ENCODE results near the gene LIPC.

Gene LIPC

DNA sequence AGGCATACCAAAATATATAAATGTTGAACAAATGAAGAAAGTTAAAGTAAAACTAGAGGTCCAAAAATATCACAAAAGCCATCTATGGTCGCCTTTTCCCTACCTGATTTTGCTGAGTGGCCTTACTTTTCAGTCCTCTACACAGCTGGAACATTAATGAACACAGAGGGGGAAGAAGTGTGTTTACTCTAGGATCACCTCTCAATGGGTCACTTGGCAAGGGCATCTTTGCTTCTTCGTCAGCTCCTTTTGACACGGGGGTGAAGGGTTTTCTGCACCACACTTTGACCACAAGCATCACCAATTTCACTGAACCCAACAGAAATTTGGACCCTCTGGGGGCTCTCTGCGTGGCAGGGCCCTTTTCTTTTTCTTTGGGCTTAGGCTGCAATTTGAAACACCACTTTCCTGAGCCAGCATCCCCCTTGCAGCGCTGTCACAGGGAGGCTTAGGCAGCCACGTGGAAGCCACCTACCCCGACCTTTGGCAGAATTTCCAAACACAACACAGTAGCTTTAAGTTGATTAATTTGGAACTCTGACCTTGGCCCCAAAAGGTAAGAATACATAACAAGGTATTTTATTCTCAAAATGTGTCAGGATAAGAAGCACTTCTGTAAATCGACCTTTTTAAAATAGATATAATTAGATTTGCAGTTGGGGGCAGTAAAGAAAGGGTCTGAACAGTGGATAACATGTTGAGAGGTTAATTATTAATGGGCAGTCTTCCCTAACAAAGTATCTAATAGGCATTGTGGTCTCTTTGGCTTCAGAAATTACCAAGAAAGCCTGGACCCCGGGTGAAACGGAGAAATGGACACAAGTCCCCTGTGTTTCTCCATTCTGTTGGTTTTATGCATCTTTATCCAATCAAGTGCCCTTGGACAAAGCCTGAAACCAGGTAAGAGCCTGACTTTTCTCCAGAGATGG lies at the start of gene LIPC:
Gene LIPC (plus strand): TSS at position 771 of the 929 bp plus-strand sequence. CDS start 42 bp downstream, at position 813.
- DNase-seq: no peak

DNA sequence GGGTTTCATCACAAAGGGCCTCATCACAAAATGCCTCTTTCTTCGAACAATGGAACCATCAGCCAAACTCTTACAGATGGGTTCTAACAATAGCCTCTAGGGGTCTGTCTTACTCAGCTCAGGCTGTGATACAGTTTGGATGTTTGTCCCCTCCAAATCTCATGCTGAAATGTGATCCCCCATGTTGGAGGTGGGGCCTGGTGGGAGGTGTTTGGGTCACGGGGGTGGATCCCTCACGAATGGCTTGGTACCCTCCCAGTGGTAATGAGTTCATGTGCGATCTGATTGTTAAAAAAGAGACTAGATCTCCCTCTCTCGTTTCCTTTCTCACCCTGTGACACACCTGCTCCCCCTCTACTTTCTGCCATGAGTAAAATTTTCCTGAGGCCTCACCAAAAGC lies 47.9 kb upstream of the LIPC start:
- no peak for DNase-seq

DNA sequence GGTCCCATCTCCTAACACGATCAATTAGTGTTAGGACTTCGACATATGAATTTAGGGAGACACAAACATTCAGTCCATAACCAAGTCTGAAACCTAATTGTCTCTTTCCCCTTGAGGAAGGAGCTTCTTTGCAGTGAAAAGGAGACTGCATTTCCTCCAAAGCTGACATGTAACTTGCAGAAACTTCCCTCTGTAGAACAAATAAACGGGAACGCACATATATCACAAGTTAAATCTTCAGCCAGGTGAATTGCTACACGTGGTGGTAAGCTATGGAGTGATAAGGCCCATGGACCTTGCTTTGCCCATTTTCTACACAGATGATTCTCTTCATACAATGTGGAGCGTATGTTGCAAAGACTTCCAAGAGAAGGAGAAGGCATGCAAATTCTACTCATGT lies 47.1 kb upstream of the LIPC start:
- DNase-seq: no peak

DNA sequence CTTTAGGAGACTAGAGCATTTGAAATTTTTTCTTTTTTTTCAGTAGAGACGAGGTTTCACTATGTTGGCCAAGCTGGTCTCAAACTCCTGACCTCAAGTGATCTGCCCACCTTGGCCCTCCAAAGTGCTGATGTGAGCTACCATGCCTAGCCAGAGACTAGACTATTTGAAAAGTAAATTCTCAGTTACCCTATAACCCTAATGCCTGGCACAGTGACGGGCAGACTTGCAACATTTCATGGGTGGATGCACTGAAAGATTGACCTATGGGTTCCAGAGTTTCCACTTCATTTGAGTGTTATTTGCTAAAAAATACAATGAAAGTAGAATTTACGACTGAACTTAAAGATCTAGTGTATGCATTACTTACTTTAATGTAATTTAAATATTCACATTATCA lies 45.7 kb upstream of the LIPC start:
- no peak for DNase-seq

DNA sequence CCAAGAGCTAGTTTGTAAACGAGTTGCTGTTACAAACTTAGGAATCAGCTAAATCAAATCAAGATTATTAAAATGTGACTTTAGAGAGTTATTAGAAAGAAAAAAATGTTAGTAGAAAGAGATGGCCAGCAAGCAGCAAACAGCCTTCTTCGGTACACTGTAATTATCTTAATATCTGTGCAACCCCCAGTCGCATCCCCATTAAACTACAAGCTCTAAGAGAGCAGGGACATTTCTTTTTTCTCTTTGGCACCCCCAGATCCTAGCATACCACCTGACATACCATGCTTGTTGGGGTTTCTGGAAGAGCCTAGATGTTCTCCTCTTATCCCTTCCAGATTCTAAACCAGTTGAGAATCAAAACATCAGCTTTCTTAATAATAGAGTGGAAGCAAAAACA lies 45.1 kb upstream of the LIPC start:
- no peak for DNase-seq

DNA sequence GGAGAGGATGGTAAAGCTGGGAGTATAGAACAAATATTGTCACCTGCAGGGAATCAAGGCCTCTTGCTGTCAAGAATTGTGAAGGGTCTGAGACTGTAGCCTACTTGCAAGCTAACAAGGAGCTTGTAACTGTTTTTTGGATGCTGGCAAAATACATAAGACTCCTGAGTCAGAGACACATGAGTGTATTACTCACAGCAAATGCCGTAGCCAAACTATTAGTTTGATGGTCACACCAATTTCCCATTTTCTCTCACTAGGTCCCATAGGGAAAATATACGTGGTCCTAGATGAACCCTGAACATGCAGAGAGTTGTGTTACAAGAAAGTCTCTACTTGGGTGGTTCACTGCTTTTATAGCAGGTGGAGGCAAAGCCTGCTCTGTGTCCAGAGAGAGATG lies 44.7 kb upstream of the LIPC start:
- no peak for DNase-seq

DNA sequence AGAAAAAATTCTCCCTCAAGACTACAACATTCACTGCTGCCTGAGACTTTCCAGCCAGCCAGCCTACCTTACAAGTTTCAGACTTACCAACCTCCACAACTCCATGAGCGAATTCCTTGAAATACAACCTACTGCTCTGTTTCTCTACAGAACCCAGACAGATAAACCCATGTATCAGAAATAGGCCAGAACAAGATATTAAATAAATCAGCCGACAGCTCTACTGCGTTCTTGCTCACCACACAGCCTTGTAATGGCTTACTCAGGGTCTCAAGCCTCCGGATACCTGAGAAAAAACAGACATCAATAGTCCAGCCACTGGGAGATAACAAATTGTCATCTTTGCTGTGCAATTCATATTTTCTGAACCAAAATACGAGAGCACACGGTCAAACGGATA lies 43.6 kb upstream of the LIPC start:
- no peak for DNase-seq

DNA sequence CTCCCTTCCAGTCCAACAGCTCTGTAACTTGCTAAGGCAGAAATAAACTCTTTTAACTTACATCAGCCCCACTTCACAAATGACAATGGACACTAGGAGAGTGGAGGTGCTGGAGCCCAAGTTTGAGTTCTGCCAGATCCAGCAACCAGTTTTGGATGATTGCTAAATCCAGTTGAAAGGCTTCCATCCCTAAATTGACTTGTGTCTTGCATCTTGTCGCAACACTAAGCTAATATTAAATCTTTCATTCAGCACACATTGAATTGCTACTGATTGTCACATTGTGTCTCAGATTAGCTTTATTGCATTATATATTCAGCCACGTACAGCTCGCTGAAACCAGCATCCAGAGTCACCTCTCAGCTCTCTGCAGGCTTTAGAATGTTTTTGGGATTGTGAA lies 41.7 kb upstream of the LIPC start:
- DNase-seq: no peak

DNA sequence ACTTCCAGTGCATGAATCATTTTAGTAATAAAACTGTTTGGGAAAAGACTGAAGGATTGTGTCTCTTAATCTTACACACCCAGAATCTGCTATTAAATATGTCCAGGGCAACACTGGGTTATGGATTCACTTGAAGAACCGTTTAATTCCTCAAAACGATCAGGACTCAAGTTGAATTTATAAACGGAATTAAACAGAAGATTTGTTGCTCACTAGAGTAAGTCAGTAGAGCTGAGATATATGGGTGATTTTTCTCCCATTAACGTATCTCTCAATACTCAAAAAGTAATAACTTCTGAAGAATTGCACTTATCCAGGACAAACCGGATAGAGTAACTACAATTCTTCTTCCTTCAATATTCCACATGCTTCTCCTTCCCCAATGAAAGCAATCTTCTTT lies 41.1 kb upstream of the LIPC start:
- no peak for DNase-seq

DNA sequence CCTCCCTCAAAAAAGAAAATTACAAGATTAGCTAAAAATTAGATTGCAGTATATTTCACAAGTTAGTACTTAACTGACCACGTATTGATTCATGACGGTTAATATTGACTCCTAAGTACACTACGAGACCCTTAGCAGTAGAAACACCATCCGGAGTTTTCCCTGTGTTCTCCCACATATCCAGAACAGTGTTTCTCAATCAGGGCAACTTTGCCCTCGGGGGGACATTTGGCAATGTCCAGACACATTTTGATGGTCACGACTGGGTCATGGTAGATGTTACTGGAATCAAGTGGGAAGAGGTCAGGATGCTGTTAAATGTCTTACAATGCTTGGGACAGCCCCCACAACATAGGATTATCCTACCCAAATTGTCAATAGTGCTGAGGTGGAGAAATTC lies 40.7 kb upstream of the LIPC start:
- DNase-seq: no peak

DNA sequence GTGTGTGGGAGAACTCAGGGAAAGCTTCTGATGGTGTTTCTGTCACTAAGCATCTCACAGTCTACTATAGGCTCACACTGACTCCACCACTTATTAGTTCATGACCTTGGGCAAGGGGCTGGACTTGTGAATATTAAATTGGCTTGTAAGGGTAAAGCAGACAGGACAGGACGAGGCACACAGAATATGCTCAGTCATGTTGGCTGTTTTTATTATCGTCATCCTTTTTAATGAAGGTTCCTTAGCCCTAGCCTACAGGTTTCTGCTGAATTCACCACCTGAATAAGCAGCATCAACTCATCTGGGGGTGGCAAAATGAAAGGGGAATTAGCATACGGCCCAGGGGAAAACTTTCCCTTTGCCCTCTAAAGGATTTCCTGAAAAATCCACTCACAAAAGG lies 39.6 kb upstream of the LIPC start:
- DNase-seq: no peak

DNA sequence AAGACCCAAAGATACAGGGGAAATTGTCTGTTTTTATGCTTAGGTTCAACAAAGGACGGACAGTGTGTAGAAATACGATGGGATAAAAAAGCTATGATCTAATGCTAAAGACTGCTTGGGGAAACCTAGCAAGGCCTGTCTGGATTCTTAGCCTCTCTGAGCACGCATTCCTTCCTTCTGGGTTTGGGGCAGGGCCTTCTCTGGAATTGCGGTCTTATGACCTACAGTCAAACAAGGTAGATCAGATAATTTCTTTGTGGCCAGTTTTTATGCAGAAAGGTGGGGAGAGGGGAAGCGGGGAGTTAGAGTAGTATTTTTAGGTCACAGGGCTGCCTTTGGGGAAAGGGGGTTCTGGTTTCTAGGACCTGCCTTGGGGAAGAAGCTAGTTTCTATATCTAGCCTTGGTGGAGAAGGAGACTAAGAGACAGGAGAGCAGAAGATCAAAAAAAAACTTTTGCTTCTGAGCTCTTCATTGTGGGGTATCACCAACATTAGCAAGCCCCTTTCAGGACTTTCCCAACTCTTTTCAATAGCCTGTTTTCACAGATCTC lies 39.1 kb upstream of the LIPC start:
- DNase-seq: no peak

DNA sequence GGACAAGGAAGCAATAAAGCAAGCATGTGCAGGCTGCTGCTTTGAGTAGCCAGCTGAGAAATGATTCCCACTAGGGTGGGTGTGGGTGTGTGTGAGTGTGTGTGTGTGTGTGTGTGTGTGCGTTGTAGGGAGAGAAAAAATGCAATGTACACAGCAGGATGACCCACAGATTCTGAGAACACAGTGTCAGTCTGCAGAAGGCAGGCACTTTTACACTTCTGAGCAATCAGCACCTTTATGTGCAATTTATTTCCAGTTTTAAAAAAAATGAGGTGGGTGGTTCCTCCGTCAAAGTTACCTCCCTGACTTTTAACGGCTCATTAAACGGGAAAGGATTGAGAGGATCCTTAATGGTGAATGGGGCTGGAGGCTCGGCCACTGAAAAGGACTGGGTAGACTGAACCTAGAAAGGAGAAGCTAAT lies 38.5 kb upstream of the LIPC start:
- no peak for DNase-seq

DNA sequence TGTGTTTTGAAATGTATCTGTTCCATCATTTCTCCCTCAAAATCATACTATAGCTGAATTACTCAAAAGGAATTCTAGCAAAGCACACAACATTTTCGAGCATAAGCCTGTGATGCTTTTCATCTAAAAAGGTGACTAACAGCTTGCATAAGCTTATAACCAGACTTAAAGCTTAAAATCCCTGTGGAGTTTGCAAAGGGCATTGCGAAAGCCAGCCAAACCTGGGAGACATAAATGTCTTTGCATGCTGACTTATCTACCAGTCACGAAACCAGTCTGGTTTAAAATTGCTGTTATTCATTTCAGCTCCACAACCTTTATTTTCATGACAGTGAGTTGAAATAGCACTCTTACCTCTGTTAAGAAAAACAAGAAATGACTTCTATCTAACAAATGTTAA lies 35.6 kb upstream of the LIPC start:
- DNase-seq: no peak

DNA sequence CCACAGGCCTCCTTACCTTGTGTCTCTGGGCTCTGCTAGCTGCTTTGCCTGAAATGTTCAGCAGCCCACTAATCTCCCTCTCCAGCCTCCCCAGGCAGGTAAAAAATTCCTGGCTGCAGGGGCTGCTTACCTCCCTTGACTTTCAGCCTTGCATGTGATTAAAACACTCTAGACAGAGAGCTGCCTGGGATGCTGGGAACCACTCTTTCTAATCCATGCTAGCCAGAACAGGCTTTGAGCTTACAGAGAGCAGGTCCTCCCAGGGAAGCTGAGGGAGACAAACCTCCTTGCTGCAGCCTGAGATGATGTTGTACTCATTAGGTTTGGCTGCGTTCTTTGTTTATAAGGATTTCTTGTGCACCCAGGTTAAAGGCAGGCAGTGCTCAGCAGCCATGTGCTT lies 33.7 kb upstream of the LIPC start:
- no peak for DNase-seq

DNA sequence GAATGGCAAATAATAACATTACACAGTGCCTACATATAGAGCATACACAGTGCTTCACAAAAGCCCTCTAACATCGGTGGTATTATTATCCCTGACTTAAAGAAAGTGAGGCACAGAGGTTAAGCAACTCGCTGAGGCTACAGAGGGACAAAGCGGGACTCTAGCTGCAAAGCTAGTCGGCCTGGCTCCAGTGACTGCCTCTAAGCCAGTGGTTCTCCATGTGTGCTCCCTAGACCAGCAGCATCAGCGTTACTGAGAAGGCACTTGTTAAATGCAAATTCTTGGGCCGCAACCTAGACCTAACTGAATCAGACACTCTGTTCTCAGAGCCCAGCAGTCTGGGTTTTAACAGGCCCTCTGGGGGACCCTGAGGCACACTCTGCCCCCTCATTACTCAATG lies 33.1 kb upstream of the LIPC start:
- no peak for DNase-seq

DNA sequence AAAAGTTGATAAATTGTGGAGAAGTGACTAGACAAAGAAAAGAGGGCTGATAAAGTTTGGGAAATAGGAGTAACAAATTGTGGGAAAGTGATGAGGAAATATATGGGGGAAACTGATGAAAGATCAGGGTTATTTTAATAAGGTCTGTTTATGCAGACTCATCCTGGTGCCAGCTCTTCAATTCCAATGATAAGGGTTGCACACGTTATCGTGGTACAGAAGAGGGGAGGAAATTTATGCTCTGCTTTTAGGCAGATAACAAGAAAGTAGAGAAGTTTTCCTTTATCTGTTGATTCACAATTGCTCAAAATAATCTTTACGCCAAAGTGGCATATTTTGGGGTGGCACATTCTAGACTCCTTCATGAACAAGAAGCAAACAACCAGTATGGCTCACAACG lies 32.1 kb upstream of the LIPC start:
- no peak for DNase-seq

DNA sequence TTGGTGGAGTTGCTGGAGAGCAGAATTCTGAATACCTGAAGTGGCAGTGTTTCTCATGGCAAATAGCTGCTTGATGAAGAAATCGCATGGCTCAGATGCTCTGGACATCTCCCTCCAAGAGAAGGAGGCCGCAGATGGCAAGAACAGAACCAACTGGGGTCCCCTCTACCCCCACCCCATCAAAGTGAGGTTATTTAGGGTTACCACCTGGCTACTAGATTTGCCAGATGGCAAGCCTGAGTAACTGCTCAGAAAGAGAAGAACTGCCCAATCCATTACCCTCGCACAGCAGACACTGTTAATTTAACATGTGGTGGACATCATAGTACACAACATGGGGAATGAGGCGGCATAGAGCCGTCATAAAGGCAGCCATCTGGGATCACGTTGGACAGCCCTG lies 30.5 kb upstream of the LIPC start:
- no peak for DNase-seq

DNA sequence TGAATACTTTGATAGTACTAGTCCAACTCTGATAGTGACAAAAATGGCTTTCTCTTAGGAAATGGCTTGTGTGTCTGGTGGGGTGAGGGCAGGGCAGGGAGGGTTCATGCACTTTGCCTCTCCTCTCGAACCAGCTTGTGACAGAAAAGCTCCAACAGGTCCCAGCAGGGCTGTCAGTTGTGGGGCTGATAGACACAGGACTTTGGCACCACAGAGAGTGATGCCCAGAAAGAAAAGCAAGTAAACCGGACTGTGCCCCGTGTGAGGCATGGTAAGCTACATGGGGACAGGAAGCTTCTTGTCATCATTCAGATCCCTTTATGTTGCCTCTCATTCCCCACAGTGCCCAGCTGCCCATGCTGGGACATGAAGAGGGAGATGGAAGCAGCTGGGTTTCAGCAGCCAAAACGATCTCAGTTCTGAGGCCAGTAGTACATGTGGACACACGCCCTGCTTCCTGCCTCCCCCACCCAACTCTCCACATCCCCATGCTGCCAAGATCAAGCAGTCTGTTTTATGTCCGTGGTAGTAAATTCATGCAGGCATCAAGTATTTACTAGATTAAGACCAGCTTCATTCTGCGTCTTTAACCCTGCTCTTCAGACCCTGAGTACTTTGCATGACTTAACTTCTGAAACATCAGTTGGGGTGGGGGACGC lies 29.7 kb upstream of the LIPC start:
- no peak for DNase-seq

DNA sequence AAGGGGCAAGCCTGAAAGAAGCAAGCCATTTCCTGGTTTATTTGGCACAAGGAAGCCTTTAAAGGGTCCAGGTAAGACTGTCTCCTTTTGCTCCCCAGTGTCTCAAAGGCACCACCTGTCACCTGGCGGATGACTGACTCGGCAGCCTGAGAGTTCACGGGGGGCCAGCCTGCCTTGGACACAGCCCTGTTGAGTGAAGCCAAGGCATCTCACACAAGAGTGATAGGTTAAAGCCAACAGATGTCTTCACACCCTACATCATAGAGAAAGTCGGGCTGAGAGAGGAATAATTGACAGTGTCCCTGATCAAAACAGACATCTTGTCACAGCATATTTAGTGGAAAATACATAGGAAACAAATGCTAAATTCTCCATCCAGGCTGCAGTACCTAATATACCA lies 28.2 kb upstream of the LIPC start:
- no peak for DNase-seq

DNA sequence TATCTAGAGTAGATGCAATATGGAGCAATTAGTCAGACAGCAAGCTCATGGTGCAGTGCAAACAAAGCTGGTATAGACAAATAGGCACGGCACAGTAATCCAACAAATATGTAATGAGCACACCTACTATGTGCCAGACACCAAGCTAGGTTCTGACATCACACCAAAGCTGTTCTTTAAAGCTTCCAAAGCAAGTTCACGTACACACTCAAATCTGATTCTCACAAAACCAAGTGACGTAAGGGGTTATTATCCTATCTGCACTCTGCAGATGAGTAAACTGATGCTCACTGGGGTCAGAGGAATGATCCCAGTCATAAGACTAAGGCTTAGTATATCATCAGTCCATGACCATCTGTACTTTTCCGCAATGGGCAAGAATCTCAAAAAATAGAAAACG lies 27.8 kb upstream of the LIPC start:
- DNase-seq: no peak

DNA sequence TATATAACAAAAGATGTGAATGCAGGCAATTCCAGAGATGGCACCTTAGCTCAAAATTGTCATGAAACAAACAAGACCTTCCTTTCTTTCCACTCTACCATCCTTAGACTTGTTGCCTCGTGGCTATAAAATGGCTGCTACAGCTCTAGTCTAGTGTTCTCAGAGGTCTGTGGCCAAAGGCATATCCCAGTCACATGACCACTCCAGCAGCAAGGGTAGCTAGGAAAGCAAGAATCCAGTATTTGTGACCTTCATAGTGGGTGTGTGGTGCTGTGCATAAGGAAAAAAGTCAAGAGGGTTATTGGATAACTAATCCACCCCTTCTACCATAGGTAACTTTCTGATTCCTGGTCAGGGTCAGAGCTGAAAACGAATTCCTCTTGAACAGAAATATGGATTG lies 27.1 kb upstream of the LIPC start:
- DNase-seq: no peak

DNA sequence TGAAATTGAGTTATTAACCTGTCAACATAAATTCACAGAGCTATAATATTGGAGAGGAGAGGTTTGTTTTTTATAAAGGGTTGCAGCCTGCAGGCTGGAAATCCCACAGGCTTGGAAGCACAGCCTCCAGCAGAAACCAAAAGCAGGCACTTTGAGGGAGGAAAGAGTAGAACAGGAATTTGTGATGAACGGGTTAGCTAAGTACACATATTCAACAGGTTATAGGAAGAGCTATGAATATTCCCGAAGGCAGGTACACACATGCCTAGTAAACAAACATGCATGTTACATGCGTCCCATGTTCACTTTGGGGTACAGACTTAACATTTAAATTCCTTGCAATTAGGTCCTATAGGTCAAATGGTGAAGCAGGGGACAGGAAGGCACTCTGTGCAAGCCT lies 25.9 kb upstream of the LIPC start:
- DNase-seq: no peak

DNA sequence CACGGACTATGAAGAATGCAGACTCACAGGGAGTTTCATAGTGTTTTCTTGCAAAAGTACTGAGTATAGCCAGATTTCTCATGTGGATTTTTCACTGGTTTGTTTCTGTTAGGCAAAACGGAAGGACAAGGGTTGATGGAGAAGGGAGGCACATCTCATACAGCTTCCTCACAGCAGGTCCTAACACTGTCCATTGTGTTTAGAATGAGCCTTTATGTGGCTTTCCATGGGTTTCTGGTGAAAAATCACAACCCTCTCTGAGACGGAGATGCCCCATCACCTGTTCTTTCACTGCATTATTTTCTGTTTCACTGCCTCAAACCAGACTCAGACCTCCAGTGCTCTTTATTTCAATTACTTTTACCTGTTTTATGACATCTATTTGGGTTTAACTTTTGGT lies 25.0 kb upstream of the LIPC start:
- no peak for DNase-seq

Measured in CD4-positive, alpha-beta T cell treated with Interleukin-17A for 4 hours (primary cell).